Endothelial cell of coronary artery (primary cell): ENCODE measurements around the gene KITLG. TPM values are rescaled to one million over a fixed set of nuclear protein-coding genes. Genes with fewer than 3 reads are reported as not detected.

Experiments used
- total RNA-seq: library from RNA; depleted of rRNA; stranded (reverse); fragments of >200 nt; gene quantifications from 2 replicates; pipeline ENCODE4 v1.2.3, GENCODE V29; 2014

KITLG gene, protein sequence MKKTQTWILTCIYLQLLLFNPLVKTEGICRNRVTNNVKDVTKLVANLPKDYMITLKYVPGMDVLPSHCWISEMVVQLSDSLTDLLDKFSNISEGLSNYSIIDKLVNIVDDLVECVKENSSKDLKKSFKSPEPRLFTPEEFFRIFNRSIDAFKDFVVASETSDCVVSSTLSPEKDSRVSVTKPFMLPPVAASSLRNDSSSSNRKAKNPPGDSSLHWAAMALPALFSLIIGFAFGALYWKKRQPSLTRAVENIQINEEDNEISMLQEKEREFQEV
- total RNA-seq: 22.0 and 24.1 TPM in 2 replicates

DNA sequence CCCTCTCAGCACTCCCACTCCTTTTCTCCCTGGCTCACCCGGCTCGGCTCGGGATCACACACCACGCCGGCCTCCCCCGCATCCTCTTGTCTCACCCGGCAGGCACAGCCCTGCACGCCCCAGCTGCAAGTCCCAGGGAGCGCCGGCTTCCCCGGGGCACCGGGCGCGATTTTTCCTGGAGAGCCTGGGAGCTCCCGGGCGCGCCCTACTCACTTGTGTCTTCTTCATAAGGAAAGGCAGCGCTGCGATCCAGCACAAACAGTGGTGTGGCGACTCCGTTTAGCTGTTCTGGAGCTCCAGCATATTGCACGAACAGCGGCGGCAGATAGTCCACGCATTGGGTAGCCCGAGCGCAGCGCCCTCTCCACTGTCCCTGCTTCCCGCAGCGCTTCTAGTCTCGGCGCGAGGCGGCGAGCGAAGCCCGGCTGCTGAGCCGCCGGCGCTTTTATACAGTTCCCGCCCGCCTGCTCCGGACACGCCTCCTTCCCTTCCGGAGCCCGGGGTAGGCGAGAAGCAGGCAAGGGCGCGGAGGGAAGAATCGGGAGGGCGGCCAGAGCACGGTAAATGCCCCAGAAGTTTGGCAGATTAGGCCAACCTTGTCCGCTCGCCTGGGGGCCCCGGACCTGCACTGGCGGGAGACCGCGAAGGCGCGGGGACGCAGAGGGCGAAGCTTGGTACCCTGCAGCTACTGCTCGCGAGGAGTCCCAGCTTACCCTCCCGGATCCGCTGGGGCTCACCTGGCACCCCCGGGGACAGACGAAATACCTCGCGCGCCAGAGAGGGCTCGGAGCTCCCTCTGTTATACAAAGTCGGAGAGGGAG is at the start of gene KITLG:
Gene KITLG, minus strand, starts transcription at position 421 of the 821 bp plus-strand sequence. Its CDS starts 193 bp downstream, at position 228.

